WTC11 (cell line): ENCODE measurements around the gene ETS1.

Source experiments
- AFF4 ChIP-seq: sonication (generic); formaldehyde crosslinking; IDR thresholded peaks from 2 replicates; pipeline ENCODE4 v1.8.1; 2023; ENCODE audit warnings: mild to moderate bottlenecking, missing genetic modification reagents, borderline replicate concordance
- CREB1 ChIP-seq: sonication (generic); formaldehyde crosslinking; IDR thresholded peaks from 2 replicates; pipeline ENCODE4 v1.8.0; 2023; ENCODE audit warnings: mild to moderate bottlenecking, missing genetic modification reagents
- CTCF ChIP-seq: fragments of 200-600 bp; IDR thresholded peaks from 2 replicates; pipeline ENCODE4 v1.8.0; 2022; ENCODE audit warnings: antibody characterized with exemption
- FOXJ3 ChIP-seq: sonication (generic); formaldehyde crosslinking; IDR thresholded peaks from 2 replicates; pipeline ENCODE4 v1.9.0; 2021; ENCODE audit warnings: missing genetic modification reagents, mild to moderate bottlenecking, borderline replicate concordance
- HMGXB4 ChIP-seq: sonication (generic); formaldehyde crosslinking; IDR thresholded peaks from 2 replicates; pipeline ENCODE4 v1.8.1; 2023; ENCODE audit warnings: mild to moderate bottlenecking, moderate library complexity, missing genetic modification reagents
- JUN ChIP-seq: sonication (generic); formaldehyde crosslinking; IDR thresholded peaks from 2 replicates; pipeline ENCODE4 v1.8.0; 2023; ENCODE audit warnings: mild to moderate bottlenecking, missing genetic modification reagents
- NFE2L1 ChIP-seq: sonication (generic); formaldehyde crosslinking; IDR thresholded peaks from 2 replicates; pipeline ENCODE4 v1.8.1; 2023; ENCODE audit warnings: missing genetic modification reagents
- NR3C1 ChIP-seq: sonication (generic); formaldehyde crosslinking; conservative IDR thresholded peaks from 2 replicates; pipeline ENCODE4 v1.8.1; 2023; ENCODE audit warnings: low read depth, mild to moderate bottlenecking, missing genetic modification reagents
- TCF7 ChIP-seq: sonication (generic); formaldehyde crosslinking; IDR thresholded peaks from 2 replicates; pipeline ENCODE4 v1.8.0; 2022; ENCODE audit warnings: mild to moderate bottlenecking, low read depth, missing genetic modification reagents, moderate library complexity
- ZBTB43 ChIP-seq: sonication (generic); formaldehyde crosslinking; IDR thresholded peaks from 2 replicates; pipeline ENCODE4 v1.8.1; 2023; ENCODE audit warnings: mild to moderate bottlenecking, missing genetic modification reagents
- ZNF138 ChIP-seq: sonication (generic); formaldehyde crosslinking; conservative IDR thresholded peaks from 2 replicates; pipeline ENCODE4 v1.8.1; 2022; ENCODE audit warnings: mild to moderate bottlenecking, moderate library complexity, missing genetic modification reagents
- ZNF416 ChIP-seq: fragments of 250-450 bp; sonication (Bioruptor Pico); IDR thresholded peaks from 2 replicates; pipeline ENCODE4 v1.9.0; 2021; ENCODE audit warnings: mild to moderate bottlenecking, inconsistent platforms
- TF ChIP-seq, protein P1 (sequence below): sonication (generic); formaldehyde crosslinking; IDR thresholded peaks from 2 replicates; pipeline ENCODE4 v1.8.0; 2023; ENCODE audit warnings: mild to moderate bottlenecking, missing genetic modification reagents

DNA sequence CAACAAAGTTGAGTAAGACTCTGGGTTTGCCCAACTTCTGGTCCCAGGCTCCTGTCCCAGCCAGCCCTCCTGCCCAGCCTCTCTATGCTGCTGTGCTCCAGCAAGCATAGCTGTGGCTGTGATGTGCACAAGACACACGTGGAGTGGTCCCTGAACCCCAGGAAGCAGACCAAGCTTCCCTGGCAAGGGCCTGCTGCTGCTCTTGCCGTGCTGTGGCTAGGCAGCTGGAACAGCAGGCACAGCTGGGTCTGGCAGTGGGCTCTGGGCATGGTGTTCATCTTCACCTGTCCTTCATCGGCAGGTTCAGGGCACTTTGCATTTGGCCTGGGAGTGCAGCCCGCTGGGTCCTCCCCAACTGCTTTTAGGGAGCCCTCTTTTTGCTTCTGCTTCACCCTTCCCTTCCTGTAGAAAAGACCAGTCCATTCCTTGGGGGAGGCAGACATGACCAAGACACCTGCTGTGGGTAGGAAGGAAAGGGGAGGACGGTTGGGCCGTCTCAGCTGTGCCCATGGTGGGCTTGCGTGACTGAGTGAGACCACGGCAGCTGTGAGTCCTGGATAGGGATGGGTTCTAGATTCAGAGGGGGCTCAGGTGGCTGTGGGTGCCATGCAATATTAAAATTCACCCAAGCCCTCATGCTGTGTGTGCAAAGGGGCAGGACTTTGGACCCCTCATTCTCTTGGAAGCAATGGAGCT lies 26.1 kb upstream of the ETS1 start:
- TF ChIP-seq CTCF: no peak
- no peak for TF ChIP-seq NFE2L1 (CRISPR knock-in tag)
- no peak for TF ChIP-seq AFF4
- TF ChIP-seq TCF7 (CRISPR knock-in tag): no peak
- no peak for TF ChIP-seq JUN (CRISPR knock-in tag)
- no peak for TF ChIP-seq ZNF416 (CRISPR knock-in tag)
- no peak for TF ChIP-seq ZBTB43 (CRISPR knock-in tag)
- TF ChIP-seq, protein P1, sequence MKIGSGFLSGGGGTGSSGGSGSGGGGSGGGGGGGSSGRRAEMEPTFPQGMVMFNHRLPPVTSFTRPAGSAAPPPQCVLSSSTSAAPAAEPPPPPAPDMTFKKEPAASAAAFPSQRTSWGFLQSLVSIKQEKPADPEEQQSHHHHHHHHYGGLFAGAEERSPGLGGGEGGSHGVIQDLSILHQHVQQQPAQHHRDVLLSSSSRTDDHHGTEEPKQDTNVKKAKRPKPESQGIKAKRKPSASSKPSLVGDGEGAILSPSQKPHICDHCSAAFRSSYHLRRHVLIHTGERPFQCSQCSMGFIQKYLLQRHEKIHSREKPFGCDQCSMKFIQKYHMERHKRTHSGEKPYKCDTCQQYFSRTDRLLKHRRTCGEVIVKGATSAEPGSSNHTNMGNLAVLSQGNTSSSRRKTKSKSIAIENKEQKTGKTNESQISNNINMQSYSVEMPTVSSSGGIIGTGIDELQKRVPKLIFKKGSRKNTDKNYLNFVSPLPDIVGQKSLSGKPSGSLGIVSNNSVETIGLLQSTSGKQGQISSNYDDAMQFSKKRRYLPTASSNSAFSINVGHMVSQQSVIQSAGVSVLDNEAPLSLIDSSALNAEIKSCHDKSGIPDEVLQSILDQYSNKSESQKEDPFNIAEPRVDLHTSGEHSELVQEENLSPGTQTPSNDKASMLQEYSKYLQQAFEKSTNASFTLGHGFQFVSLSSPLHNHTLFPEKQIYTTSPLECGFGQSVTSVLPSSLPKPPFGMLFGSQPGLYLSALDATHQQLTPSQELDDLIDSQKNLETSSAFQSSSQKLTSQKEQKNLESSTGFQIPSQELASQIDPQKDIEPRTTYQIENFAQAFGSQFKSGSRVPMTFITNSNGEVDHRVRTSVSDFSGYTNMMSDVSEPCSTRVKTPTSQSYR: no peak
- TF ChIP-seq NR3C1: no peak
- no peak for TF ChIP-seq CREB1 (CRISPR knock-in tag)
- TF ChIP-seq HMGXB4 (CRISPR knock-in tag): no peak
- no peak for TF ChIP-seq ZNF138
- no peak for TF ChIP-seq FOXJ3 (CRISPR knock-in tag)
